ENCODE data around the gene ZNF611.
"Not testable (repeated sequence)": the region's sequence is repeated elsewhere in the genome, so short reads cannot be mapped to it uniquely, and the experiment has no call there.

The ZNF611 gene

DNA sequence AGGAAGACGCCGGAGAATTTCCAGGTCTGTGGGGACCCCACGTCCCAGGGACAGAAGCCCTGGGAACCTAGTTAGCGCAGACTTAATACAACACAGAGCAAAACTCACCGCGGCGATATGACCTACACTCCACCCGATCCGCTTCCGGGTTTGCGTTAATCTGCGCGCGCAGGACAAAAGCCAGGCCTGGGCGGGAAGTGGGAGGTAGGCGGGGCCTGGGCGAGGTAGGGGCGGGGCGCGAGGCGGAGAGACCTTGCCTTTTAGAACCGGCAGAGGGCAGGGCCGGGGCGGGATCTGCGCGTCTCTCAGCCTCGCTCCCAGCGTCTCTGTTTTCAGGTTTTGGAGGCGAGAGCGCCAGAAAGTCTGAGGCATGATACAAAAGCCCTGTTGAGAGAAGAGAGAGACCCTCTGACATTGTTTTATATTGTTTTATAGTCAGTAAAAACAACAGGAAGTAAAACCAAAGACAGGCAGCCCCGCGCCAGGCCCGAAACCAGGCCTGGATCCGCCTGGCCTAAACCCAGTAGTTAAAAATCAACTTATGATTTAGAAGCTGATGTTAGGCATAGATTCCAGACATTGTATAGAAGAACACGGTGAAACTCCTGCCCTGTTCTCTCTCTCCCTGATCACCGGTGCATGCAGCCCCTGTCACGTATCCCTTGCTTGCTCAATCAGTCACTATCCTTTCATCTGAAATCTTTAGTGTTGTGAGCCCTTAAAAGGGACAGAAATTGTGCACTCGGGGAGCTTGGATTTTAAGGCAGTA lies at the start of gene ZNF611:
Gene ZNF611 (minus strand): TSS at position 152 of the 769 bp plus-strand sequence. CDS start 19,150 bp downstream, outside the sequence.
- peak; percentile 0 to 40 for DNase-seq

DNA sequence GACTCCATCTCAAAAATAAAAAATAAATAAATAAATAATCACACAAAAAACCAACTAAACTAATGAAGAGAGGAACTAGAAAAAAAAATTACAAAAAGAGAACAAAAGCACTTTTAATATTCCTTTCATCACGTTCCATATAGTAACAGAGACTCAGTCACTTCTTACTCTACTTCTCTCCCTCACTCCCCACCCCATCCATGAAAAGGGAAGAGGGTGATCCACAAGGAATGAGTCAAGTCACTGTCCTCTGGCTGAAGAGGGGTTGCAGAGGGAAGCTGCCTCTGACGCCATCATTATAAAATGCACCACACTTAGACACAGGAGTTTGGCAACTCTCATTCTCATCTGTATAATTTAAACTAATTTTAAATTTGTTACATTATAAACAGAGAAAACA lies 48.0 kb upstream of the ZNF611 start:
- not testable (repeated sequence) for DNase-seq

DNA sequence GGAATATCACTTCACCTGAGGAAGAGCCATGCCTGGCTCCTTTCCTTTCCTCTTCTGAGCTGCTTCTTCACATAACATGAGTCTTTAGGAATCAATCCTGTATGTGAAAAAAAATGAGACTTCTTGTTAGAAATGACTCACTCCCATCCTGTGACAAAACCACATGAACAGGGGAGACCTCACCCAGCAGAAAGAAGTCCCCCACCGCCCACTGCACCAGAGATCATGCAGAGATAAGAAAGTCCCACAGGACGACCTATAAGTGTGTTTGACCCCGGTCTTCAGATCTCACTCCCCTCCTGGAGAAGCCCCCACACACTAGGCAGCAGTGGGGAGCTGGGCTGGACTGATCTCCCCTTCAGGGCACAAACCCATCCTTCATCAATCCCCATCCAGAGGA lies 44.0 kb upstream of the ZNF611 start:
- no peak for DNase-seq

DNA sequence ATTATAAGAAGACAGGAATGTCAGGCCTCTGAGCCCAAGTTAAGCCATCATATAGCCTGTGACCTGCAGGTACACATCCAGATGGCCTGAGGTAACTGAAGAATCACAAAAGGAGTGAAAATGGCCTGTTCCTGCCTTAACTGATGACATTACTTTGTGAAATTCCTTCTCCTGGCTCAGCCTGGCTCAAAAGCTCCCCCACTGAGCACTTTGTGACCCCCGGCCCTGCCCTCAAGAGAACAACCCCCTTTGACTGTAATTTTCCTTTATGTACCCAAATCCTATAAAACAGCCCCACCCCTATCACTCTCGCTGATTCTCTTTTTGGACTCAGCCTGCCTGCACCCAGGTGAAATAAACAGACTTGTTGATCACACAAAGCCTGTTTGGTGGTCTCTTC lies 21.6 kb upstream of the ZNF611 start:
- DNase-seq, result not testable (repeated sequence)

DNA sequence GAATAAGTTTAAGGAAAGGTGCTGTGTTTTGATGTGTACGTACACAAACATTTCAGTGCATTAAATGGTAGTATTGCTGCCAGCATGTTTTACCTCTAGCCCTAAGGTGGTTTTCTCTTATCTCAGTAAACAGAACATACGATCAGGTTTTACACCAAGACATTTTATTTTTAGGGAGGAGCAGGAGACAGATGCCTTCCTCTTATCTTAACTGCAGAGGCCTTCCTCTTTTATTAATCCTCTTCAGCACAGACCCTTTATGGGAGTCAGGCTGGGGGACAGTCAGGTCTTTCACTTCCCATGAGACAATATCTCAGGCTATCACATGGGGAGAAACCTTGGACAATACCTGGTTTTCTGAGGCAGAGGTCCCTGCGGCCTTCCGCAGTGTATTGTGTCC lies 14.9 kb upstream of the ZNF611 start:
- DNase-seq, result no peak

DNA sequence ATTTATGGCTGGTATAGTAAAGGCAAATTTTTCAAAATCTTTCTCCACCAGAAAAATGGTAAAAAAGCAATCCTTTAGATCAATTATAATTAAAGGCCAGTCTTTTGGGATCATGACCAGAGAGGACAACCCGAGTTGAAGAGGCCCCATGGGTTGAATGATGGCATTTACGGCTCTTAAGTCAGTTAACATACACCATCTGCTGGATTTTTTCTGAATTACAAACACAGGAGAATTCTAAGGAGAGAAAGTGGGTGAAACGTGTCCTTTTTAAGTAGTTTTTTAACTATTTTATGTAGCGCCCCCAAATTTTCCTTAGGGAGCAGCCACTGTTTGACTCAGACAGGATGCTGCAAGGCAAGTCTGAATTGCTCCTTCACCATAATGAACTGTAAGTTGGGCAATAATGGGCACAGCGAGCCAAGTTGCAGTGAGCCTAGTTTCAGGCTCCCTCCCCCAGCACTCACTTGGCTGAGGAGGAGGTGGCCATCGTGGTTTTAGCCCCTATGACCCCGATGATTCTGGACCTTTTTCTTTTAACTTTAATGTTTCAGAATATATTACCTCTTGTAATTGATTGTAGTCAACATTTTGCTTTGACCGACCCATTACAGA lies 13.6 kb upstream of the ZNF611 start:
- no peak for DNase-seq

DNA sequence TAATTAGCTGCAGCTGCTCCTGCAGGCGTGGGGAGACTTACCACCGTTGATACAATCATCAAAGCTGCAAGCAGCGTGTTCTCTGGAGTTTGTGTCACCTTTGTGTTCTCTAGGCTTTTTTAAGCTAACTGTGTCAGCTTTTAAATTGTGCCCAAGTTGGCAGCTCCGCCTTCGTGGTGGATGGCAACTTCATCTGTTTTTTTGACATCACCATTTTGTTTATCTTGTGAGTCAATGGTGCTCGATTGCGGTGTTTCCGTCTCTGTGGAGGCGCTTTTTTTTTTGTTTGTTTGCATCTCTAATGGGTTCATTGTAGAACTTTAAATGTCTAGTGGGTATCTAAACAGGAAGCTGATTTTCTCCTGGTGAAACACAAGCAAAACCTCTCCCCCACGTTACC lies 11.1 kb upstream of the ZNF611 start:
- DNase-seq, result not testable (repeated sequence)

DNA sequence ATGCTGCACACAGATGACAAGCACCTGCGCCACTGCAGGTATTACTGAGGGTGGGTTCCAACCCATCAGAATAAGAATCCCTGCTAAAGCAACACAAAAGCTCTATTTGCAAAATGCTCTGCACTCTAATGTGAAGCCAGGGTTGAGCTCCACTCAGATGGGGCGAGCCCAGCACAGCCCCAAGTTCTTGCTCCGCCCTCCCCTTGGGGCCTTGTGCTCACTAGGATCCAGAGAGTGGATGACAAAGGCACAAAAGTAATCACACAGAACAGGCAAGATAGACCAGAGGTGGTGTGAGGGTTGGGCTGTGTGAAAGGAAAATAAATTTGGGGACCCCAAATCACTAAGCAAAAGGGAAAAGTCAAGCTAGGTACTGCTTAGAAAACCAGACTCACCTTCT lies 8.2 kb upstream of the ZNF611 start:
- no peak for DNase-seq

DNA sequence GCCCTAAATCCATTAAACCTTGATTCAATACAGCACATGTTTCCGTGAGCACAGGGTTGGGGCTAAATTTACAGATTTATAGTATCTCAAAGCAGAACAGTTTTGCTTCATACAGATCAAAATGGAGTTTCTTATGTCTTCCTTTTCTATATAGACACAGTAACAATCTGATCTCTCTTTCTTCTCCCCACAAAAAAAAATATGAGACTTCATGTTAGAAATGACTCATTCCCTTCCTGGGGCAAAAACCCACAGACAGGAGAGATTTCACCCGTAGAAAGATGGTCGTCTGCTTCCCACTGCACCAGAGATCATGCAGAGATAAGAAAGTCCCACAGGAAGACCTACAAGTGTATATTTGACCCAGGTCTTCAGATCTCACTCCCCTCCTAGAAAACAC lies 7.7 kb upstream of the ZNF611 start:
- no peak for DNase-seq

DNA sequence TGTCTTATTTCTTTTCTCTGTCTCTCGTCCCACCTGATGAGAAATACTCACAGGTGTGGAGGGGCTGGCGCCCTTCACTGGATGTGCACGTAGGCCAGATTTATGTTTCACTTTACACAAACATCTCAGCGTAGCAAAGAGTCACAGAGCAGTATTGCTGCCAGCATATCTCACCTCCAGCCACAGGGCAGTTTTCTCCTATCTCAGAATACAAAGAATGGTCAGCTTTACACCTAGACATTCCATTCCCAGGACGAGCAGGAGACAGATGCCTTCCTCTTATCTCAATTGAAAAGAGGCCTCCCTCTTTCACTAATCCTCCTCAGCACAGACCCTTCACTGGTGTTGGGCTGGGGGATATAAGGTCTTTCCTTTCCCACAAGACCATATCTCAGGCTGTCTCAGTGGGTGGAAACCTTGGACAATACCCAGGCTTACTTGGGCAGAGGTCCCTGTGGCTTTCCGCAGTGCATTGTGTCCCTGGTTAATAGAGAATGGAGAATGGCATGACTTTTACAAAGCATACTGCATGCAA lies 7.2 kb upstream of the ZNF611 start:
- no peak for DNase-seq

DNA sequence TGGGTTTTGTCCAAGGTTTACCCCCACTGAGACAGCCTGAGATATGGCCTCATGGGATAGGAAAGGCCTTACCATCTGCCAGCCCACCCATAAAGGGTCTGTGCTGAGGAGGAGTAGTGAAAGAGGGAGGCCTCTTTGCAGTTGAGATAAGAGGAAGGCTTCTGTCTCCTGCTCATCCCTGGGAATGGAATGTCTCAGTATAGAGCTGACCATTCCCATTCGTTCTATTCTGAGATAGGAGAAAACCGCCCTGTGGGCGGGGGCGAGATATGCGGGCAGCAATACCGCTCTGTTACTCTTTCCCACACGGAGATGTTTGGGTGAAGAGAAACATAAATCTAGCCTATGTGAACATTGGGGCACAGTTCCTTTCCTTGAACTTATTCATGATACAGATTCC lies 6.5 kb upstream of the ZNF611 start:
- DNase-seq, result not testable (repeated sequence)

DNA sequence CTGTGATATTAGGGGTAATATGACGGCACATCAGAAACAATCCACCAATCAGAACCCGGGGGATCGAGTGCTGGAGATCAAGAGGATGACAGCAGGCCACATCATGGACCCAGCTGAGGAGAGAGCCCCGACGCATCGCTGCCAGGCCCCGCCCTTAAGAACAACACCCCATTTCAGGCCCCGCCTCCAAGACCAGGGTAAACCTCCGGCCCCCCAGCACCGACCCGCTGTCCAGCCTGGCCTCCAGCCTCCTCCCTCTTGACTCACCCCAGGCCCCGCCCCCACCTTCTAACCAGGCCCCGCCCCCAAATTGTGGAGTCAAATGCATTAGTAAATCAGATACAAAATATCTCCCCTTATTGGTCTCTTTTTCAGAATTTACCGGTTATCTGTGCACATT lies 4.7 kb upstream of the ZNF611 start:
- no peak for DNase-seq

DNA sequence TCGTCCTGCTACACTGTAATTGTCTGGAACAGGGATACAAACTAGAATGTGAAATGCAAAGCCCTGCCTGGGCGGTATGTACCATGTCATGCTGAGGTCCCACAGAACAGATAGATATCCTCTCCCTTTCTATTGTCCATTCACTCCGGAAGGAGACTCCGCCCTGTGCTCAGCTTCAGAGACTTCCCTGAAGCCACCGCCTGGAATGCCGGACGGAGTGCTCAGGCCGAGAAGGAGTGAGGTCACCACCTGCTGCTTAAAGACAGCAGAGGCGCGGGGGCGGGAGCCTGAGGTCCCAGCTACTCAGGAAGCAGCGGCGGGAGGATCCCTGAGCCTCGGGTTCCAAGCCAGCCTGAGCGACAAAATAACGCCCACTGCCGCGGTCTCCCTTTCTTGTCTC lies 890 bp upstream of the ZNF611 start:
- DNase-seq, result no peak

DNA sequence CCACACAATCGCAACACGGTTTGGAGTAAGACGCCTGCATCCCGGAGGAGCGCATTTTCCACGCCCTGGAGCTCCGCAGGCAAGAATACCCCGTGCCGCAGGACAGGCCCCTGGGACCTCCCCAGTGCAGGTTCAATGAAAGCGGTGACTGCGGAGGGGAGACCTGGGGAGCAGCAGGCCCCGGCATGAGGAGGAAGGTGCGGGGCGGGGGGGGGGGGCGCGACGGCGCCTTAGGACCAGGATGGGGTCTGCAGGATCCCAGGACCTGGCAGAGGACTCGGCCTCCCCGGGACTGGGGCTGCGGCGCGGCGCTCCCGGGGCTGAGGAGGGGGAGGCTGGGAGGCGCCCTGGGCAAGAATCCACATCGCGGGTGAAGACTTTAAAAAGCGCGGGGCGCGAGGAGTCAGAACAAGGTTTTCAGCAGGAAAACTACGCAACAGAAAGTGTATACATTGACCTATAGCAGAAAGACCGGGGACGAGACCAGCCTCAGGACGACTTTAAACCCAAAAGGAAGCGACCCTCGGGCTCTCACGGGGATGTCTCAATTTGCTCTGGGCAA lies 432 bp downstream of the ZNF611 start:
- DNase-seq, result no peak

DNA sequence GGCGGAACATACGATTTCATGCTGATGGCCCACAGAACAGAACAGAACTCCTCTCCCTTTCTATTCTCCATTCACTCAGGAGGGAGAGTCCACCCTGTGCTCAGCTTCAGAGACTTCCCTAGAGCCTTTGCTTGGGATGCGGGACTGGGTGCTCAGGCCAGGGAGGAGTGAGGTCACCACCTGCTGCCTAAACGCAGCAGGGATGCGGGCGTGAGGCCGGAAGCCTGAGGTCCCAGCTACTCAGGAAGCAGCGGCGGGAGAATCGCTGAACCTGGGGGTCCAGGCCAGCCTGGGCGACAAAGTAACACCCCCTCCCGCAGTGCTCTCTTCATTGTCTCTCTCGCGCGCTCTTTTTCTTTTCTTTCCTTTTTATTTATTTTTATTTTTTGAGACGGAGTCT lies 8.8 kb downstream of the ZNF611 start:
- DNase-seq, result not testable (repeated sequence)

DNA sequence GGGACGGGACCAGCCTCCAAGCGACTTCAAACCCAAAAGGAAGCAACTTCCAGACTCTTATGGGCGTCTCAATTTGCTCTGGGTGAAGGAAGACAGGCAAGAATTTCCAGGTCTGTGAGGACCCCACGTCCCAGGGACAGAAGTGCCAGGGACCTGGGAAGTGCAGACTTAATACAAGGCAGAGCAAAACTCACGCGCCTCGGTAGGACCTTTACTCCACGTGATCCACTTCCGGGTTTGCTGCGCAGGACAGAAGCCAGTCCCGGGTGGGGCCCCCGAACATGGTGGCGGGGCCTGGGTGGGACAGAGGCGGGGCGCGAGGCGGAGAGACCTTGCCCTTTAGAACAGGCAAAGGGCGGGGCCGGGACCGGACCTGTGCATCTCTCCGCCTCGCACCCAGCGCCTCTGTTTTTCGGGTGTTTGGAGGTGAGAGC lies 9.3 kb downstream of the ZNF611 start:
- DNase-seq, result no peak

DNA sequence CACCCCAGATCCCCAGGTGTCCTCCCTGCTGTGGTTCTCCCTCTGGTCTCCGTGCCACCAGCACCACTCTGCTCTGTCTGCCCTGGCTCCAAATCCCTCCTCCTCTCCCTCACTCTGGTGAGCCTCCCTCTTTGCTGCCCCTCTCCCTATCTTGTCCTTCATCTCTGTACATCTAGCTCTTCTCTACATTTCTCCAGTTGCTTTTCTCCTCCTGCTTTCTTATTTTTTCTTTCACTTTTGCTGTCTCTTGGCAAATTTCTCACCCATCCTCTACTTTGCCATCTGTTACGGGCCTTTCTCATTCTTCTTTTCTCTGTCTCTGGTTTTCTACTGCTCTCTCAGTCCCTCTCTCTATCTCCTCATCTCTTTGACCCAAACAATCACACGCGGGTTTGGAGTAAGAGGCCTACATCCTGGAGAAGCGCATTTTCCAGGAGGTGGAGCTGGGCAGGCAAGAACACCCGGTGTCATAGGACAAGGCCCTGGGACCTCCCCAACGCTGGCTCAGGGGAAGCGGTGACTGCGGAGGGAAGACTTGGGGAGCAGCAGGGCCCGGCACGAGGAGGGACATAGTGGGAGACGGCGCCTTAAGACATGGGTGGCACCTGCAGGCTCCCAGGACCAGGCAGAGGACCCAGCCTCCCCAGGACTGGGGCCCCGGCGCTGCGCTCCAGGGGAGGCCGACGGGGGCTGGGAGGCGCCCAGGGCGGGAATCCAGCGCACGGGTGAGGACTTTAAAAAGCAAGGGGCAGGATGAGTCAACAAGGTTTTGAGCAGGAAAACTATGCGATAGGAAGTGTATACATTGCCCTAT lies 9.9 kb downstream of the ZNF611 start:
- no peak for DNase-seq

DNA sequence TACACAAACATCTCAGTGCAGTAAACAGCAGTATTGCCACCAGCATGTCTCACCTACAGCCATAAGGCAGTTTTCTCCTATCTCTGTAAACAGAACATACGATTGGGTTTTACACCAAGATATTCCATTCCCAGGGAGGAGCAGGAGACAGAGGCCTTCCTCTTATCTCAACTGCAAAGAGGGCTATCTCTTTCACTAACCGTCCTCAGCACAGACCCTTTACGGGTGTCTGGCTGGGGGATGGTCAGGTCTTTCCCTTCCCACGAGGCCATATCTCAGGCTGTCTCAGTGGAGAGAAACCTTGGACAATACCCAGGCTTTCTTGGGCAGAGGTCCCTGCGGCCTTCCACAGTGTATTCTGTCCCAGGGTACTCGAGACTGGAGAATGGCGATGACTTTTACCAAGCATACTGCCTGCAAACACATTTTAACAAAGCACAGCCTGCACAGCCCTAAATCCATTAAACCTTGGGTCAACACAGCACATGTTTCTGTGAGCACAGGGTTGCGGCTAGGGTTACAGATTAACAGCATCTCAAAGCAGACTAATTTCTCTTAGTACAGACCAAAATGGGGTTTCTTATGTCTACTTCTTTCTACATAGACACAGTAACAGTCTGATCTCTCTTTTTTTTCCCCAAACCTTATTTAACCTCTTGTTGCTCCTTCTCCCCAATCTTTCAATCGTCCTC lies 10.8 kb downstream of the ZNF611 start:
- DNase-seq, result not testable (repeated sequence)

DNA sequence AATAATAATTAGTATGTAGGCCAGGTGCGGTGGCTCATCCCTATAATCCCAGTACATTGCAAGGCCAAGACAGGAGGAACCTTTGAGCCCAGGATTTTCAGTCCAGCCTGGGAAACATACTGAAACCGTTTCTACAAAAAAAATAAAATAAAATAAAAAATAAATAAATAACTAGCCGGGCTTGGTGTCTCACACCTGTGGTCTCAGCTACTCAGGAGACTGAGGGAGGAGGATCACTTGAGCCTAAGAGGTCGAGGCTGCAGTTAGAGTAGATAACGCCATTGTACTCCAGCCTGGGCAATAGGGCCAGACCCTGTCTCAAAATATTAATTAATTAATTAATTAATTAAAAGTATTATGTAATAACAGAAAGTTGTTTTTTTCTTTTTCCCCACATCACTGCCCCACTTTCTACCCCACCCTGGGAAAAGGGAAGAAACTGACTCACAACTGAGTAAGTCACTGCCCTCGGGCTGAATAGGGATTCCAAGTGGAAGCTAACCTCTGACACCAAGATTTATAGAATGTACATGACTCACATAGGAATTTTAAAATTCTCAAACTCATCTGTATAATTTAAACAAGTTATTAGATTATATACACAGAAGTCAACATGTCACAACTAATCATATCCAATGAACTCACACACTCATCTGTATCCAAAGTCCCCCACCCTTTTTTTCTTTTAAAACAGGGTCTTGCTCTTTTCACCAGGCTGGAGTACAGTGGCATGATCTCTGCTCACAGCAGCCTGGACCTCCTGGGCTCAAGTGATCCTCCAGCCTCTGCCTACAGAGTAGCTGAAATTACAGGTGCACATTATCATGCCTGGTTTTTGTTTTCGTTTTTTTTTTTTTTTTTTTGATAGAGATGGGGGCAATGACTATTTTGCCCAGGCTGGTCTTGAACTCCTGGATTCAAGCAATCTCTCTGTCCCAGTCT lies 12.5 kb downstream of the ZNF611 start:
- DNase-seq, result no peak

DNA sequence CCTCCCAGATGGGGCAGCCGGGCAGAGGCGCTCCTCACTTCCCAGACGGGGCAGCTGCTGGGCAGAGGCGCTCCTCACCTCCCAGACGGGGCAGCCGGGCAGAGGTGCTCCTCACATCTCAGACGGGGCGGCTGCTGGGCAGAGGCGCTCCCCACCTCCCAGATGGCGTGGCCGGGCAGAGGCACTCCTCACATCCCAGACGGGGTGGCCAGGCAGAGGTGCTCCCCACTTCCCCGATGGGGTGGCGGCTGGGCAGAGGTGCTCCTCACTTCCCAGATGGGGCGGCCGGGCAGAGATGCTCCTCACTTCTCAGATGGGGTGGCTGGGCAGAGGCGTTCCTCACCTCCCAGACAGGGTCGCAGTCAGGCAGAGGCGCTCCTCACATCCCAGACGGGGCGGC lies 14.3 kb downstream of the ZNF611 start:
- DNase-seq, result not testable (repeated sequence)

DNA sequence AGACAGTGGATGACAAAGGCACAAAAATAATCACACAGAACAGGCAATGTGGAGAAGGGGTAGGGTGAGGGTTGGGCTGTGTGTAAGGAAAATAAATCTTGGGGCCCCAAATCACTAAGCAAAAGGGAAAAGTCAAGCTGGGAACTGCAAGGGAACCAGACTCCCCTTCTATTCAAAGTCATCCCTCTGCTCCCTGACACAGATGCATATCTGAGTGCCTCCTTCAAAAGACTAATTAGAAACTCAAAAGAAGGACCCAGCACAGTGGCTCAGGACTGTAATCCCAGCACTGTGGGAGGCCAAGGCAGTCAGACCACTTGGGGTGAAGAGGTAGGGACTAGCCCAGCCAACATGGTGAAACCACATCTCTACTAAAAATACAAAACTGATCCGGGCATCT lies 18.3 kb downstream of the ZNF611 start:
- DNase-seq, result no peak
